Hematopoietic multipotent progenitor cell treated with erythropoietin and hydrocortisone succinate and interleukin-3 and kit ligand, for 8 days (in vitro differentiated cells): ENCODE data around the gene TTC27.

Source experiments
- DNase-seq: peaks from one replicate; pipeline ENCODE4 v3.0.0-alpha.2; 2015

TTC27 gene

GRCh38 chr2:32758232-32758631 is 130.4 kb downstream of the TTC27 start:
- DNase-seq, result no peak

GRCh38 chr2:32760628-32761027 is 132.8 kb downstream of the TTC27 start:
- DNase-seq, result no peak

- peak; percentile 99 for DNase-seq
These were observed 140.7 kb downstream of the TTC27 start for GRCh38 chr2:32768387-32769174.

- DNase-seq, result no peak
These were observed 142.5 kb downstream of the TTC27 start for GRCh38 chr2:32770360-32770759.

GRCh38 chr2:32772638-32773447 is 145.0 kb downstream of the TTC27 start:
- DNase-seq, result peak; percentile 64

GRCh38 chr2:32773448-32773808 is 145.6 kb downstream of the TTC27 start:
- DNase-seq, result no peak

GRCh38 chr2:32775954-32776353 is 148.1 kb downstream of the TTC27 start:
- DNase-seq, result no peak

GRCh38 chr2:32777714-32778113 is 149.9 kb downstream of the TTC27 start:
- DNase-seq, result no peak

- peak; percentile 48 for DNase-seq
These were observed 153.1 kb downstream of the TTC27 start for GRCh38 chr2:32780961-32781360.

GRCh38 chr2:32783469-32783868 is 155.6 kb downstream of the TTC27 start:
- no peak for DNase-seq

- no peak for DNase-seq
These were observed 156.1 kb downstream of the TTC27 start for GRCh38 chr2:32783933-32784332.

GRCh38 chr2:32787207-32787606 is 159.4 kb downstream of the TTC27 start:
- no peak for DNase-seq

GRCh38 chr2:32788114-32788513 is 160.3 kb downstream of the TTC27 start:
- peak; percentile 11 for DNase-seq

GRCh38 chr2:32792416-32792815 is 164.6 kb downstream of the TTC27 start:
- DNase-seq, result no peak

GRCh38 chr2:32798829-32799228 is 171.0 kb downstream of the TTC27 start:
- DNase-seq, result no peak

- DNase-seq, result no peak
These were observed 173.9 kb downstream of the TTC27 start for GRCh38 chr2:32801741-32802140.

- DNase-seq, result no peak
These were observed 175.0 kb downstream of the TTC27 start for GRCh38 chr2:32802877-32803276.

GRCh38 chr2:32804205-32804604 is 176.4 kb downstream of the TTC27 start:
- DNase-seq, result no peak

- no peak for DNase-seq
These were observed 177.6 kb downstream of the TTC27 start for GRCh38 chr2:32805104-32806095.

GRCh38 chr2:32806857-32807256 is 179.0 kb downstream of the TTC27 start:
- no peak for DNase-seq

GRCh38 chr2:32807662-32808061 is 179.8 kb downstream of the TTC27 start:
- DNase-seq, result no peak

- DNase-seq, result no peak
These were observed 183.2 kb downstream of the TTC27 start for GRCh38 chr2:32810909-32811495.

GRCh38 chr2:32811696-32812095 is 183.8 kb downstream of the TTC27 start:
- no peak for DNase-seq
